Measurements from ENCODE around the gene VHLL. TPM values are rescaled to one million over a fixed set of nuclear protein-coding genes. Genes with fewer than 3 reads are reported as not detected.

Gene VHLL
- total RNA-seq, 1 donor from 2014 or later, result 0.48 TPM

DNA sequence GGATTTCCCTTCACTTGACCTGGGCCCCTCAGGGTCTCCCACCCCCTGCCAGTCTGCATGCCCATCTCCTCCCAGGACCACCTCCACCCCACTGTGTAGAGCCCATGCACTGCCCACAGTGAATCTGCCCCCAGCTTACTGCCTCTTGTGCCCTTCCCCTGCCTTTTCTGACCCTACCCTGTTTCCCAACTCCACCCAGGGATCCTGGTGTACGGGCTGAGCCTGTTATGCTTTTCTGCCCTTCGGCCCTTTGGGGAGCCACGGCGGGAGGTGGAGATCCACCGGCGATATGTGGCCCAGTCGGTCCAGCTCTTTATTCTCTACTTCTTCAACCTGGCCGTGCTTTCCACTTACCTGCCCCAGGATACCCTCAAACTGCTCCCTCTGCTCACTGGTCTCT, 13.0 kb downstream of the VHLL start:
- no peak for DNase-seq (ENCODE audit: extremely low spot score, unreplicated experiment)
- Mint-ChIP-seq H3K36me3 (peaks cover 12% of the 10 kb centered on the region), H3K4me3 (peak overlapping the region; percentile 45), H3K27ac (peak overlapping the region; percentile 36), H3K27me3 (no peaks in the 10 kb centered on the region), H3K9me3 (no peaks in the 10 kb centered on the region), H3K4me1 (ENCODE audit: unreplicated experiment) (peaks cover 24% of the 10 kb centered on the region)
- TF ChIP-seq, protein P1, sequence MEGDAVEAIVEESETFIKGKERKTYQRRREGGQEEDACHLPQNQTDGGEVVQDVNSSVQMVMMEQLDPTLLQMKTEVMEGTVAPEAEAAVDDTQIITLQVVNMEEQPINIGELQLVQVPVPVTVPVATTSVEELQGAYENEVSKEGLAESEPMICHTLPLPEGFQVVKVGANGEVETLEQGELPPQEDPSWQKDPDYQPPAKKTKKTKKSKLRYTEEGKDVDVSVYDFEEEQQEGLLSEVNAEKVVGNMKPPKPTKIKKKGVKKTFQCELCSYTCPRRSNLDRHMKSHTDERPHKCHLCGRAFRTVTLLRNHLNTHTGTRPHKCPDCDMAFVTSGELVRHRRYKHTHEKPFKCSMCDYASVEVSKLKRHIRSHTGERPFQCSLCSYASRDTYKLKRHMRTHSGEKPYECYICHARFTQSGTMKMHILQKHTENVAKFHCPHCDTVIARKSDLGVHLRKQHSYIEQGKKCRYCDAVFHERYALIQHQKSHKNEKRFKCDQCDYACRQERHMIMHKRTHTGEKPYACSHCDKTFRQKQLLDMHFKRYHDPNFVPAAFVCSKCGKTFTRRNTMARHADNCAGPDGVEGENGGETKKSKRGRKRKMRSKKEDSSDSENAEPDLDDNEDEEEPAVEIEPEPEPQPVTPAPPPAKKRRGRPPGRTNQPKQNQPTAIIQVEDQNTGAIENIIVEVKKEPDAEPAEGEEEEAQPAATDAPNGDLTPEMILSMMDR (conservative IDR thresholded peaks at IDR 0.05), result no peak

DNA sequence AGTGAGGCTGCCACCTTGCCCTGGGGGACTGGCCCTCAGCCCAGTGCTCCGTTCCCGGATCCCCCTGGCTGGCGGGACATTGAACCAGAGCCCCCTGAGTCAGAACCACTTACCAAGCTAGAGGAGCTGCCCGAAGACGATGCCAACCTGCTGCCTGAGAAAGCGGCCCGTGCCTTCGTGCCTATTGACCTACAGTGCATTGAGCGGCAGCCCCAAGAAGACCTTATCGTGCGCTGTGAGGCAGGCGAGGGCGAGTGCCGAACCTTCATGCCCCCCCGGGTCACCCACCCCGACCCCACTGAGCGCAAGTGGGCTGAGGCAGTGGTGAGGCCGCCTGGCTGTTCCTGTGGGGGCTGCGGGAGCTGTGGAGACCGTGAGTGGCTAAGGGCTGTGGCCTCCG, 13.7 kb downstream of the VHLL start:
- Mint-ChIP-seq H3K4me3 (no peak overlapping the region), H3K36me3 (peaks cover 11% of the 10 kb centered on the region), H3K27me3 (no peaks in the 10 kb centered on the region), H3K27ac (no peak overlapping the region), H3K4me1 (ENCODE audit: unreplicated experiment) (peaks cover 30% of the 10 kb centered on the region), H3K9me3 (no peaks in the 10 kb centered on the region)
- TF ChIP-seq, protein P1 (conservative IDR thresholded peaks at IDR 0.05), result no peak
- no peak for DNase-seq (ENCODE audit: extremely low spot score, unreplicated experiment)

DNA sequence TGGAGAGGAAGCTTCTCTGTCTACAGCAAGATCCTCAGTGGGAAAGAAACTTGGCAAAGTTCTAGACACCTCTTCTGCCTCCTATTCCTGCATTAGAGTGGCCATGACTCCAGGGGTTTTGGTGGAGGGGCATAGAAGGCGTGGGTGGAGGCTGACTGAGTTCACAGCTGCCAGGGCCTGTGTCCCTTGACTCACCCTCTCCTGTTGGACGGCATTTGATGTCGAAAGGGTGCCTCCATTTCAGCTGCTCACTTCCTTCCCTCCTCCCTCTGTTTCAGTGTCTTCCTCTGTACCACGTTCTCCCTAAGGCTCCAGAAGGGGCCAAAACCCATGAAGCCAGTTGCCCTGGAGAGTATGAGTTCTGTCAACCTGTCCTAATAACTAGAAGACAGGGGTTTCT, 14.3 kb downstream of the VHLL start:
- TF ChIP-seq, protein P1 (conservative IDR thresholded peaks at IDR 0.05), result no peak
- Mint-ChIP-seq H3K4me3 (peak overlapping the region; percentile 93), H3K36me3 (peaks cover 7% of the 10 kb centered on the region), H3K4me1 (ENCODE audit: unreplicated experiment) (peaks cover 30% of the 10 kb centered on the region), H3K27me3 (no peaks in the 10 kb centered on the region), H3K9me3 (no peaks in the 10 kb centered on the region), H3K27ac (peak overlapping the region; percentile 97)
- no peak for DNase-seq (ENCODE audit: extremely low spot score, unreplicated experiment)

DNA sequence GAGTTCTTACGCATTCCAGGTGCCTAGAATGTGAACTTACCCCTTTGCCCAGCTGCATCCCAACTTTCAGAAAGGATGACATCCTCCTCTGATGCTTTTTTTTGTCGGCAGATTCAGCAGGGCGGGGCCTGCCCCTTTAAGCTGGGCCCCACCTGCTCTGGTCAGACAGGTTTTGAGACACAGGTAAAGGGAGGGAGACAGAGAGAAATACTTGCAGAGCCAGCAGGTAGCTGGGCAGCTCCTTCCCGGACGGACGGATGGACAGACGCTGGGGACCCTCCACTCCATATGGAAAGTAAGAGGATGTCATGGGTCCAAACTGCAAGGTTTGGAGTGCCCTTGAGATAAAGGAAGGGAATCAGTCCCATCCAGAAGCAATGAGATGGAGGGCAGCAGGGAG, 15.0 kb downstream of the VHLL start, which contains the start of gene TMEM79:
TSS of gene TMEM79 (plus strand) at position 214 of the 400 bp plus-strand sequence. CDS start 902 bp downstream, outside the sequence.
- Mint-ChIP-seq H3K27ac (peak within 1 kb of the TSS; percentile 97), H3K9me3 (no peaks in the 10 kb centered on the region), H3K4me1 (ENCODE audit: unreplicated experiment) (peaks cover 30% of the 10 kb centered on the region), H3K4me3 (peak within 1 kb of the TSS; percentile 93), H3K36me3 (peaks cover 4% of the 10 kb centered on the region), H3K27me3 (no peaks in the 10 kb centered on the region)
- TF ChIP-seq, protein P1 (conservative IDR thresholded peaks at IDR 0.05), result no peak
- no peak for DNase-seq (ENCODE audit: extremely low spot score, unreplicated experiment)

DNA sequence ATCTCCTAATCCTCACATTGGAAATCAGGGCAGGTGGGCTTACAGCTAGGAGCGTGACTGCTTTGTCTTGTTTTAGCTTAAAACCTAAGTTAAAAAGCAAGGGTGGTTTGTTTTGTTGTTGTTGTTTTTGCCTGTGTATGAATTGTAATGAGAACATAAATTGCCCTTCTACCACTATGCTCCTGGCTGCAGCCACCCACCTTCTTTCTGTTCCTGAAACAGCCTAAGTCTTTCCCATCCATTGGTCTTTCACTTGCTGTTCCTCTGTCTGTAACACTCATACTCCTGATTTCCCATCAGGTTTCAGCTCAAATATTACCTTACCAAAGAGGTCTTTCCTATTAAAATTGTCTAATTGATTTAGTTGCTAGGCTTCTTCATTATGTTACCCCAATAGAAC, 15.6 kb downstream of the VHLL start:
- Mint-ChIP-seq H3K36me3 (peaks cover 4% of the 10 kb centered on the region), H3K4me3 (peak overlapping the region; percentile 93), H3K4me1 (ENCODE audit: unreplicated experiment) (peaks cover 30% of the 10 kb centered on the region), H3K27ac (peak overlapping the region; percentile 97), H3K9me3 (no peaks in the 10 kb centered on the region), H3K27me3 (no peaks in the 10 kb centered on the region)
- no peak for DNase-seq (ENCODE audit: extremely low spot score, unreplicated experiment)
- TF ChIP-seq, protein P1 (conservative IDR thresholded peaks at IDR 0.05), result no peak
